ENCODE data around the gene KRTAP10-7.
"Not testable (repeated sequence)": the region's sequence is repeated elsewhere in the genome, so short reads cannot be mapped to it uniquely, and the experiment has no call there.

KRTAP10-7 gene

GRCh38 chr21:44600118-44600978 lies at the start of gene KRTAP10-7:
TSS of gene KRTAP10-7 (plus strand) at chr21:44600597. CDS start at chr21:44600622, 25 bp downstream.
- DNase-seq (ENCODE audit: low spot score) = not testable (repeated sequence)

GRCh38 chr21:44550807-44551206 lies 49.6 kb upstream of the KRTAP10-7 start:
- DNase-seq (ENCODE audit: low spot score) = no peak

- no peak for DNase-seq (ENCODE audit: low spot score)
Observed at GRCh38 chr21:44551340-44551961, 48.9 kb upstream of the KRTAP10-7 start, which contains the start of gene KRTAP10-2. TSS of gene KRTAP10-2 (minus strand) at chr21:44551505. CDS start at chr21:44551458, 47 bp downstream.

- no peak for DNase-seq (ENCODE audit: low spot score)
Observed at GRCh38 chr21:44552136-44552535, 48.3 kb upstream of the KRTAP10-7 start.

GRCh38 chr21:44552681-44553080 lies 47.7 kb upstream of the KRTAP10-7 start:
- DNase-seq (ENCODE audit: low spot score) = no peak

GRCh38 chr21:44555200-44555875 lies 45.1 kb upstream of the KRTAP10-7 start:
- DNase-seq (ENCODE audit: low spot score) = no peak

GRCh38 chr21:44556879-44557278 lies 43.5 kb upstream of the KRTAP10-7 start:
- no peak for DNase-seq (ENCODE audit: low spot score)

GRCh38 chr21:44557491-44558328 lies 42.7 kb upstream of the KRTAP10-7 start:
- no peak for DNase-seq (ENCODE audit: low spot score)

- not testable (repeated sequence) for DNase-seq (ENCODE audit: low spot score)
Observed at GRCh38 chr21:44558329-44558675, 42.1 kb upstream of the KRTAP10-7 start.

- DNase-seq (ENCODE audit: low spot score) = no peak
Observed at GRCh38 chr21:44558695-44559094, 41.7 kb upstream of the KRTAP10-7 start, which contains the start of gene KRTAP10-3. TSS of gene KRTAP10-3 (minus strand) at chr21:44558795. CDS start at chr21:44558715, 80 bp downstream.

GRCh38 chr21:44564099-44564498 lies 36.3 kb upstream of the KRTAP10-7 start:
- DNase-seq (ENCODE audit: low spot score) = no peak

GRCh38 chr21:44564886-44565598 lies 35.4 kb upstream of the KRTAP10-7 start:
- no peak for DNase-seq (ENCODE audit: low spot score)

GRCh38 chr21:44566403-44566802 lies 34.0 kb upstream of the KRTAP10-7 start:
- DNase-seq (ENCODE audit: low spot score) = no peak

GRCh38 chr21:44567481-44568171 lies 32.8 kb upstream of the KRTAP10-7 start:
- DNase-seq (ENCODE audit: low spot score) = no peak

GRCh38 chr21:44568261-44568660 lies 32.1 kb upstream of the KRTAP10-7 start:
- DNase-seq (ENCODE audit: low spot score) = no peak

- DNase-seq (ENCODE audit: low spot score) = no peak
Observed at GRCh38 chr21:44568667-44569556, 31.5 kb upstream of the KRTAP10-7 start.

- no peak for DNase-seq (ENCODE audit: low spot score)
Observed at GRCh38 chr21:44569861-44570517, 30.4 kb upstream of the KRTAP10-7 start.

- DNase-seq (ENCODE audit: low spot score) = no peak
Observed at GRCh38 chr21:44571296-44571695, 29.1 kb upstream of the KRTAP10-7 start.

All from COLO829 (cell line).